GM12878 (cell line): ENCODE data around the gene ADGRE1. TPM values are rescaled to one million over a fixed set of nuclear protein-coding genes. Genes with fewer than 3 reads are reported as not detected.

Experiments used
- CBX5 ChIP-seq: sonication (generic); IDR thresholded peaks from 2 replicates; pipeline ENCODE4 v1.6.1; 2016; ENCODE audit warnings: low read depth, moderate library complexity, mild to moderate bottlenecking, inconsistent platforms
- CEBPB ChIP-seq, 2 experiments: fragments of 150-350 bp in 1 of 2; IDR thresholded peaks; 2 replicates each; pipeline ENCODE4 v1.6.1; 2012 to 2014; ENCODE audit warnings: low read depth in 2 of 2, low read length in 2 of 2, borderline replicate concordance in 1 of 2, inconsistent platforms in 1 of 2
- CTCF ChIP-seq, 3 experiments: IDR thresholded peaks in 2 of 3; conservative IDR thresholded peaks in 1 of 3; 2 replicates each; pipeline ENCODE4 v1.5.1; 2011; ENCODE audit warnings: low read depth in 3 of 3, low read length in 3 of 3, mild to moderate bottlenecking in 3 of 3, control low read depth in 2 of 3, moderate library complexity in 2 of 3, inconsistent platforms in 1 of 3, mixed read lengths in 1 of 3; ENCODE audit not compliant: control insufficient read depth in 2 of 3, insufficient read depth in 1 of 3; ENCODE audit errors: extremely low read depth in 1 of 3
- ETV6 ChIP-seq, 2 experiments: fragments of 450-650 bp in 1 of 2; IDR thresholded peaks in 1 of 2; conservative IDR thresholded peaks in 1 of 2; 2 replicates each; pipeline ENCODE4 v1.6.1; 2014; ENCODE audit warnings: antibody characterized with exemption in 1 of 2, borderline replicate concordance in 1 of 2, low read depth in 1 of 2, mild to moderate bottlenecking in 1 of 2, moderate library complexity in 1 of 2
- HCFC1 ChIP-seq: fragments of 150-350 bp; IDR thresholded peaks from 2 replicates; pipeline ENCODE4 v1.6.1; 2014; ENCODE audit warnings: low read length
- HDAC2 ChIP-seq: fragments of 200-600 bp; sonication (generic); IDR thresholded peaks from 2 replicates; pipeline ENCODE4 v1.6.1; 2017
- IKZF1 ChIP-seq: fragments of 450-650 bp; conservative IDR thresholded peaks from 2 replicates; pipeline ENCODE4 v1.6.1; 2017; ENCODE audit warnings: antibody characterized with exemption, mild to moderate bottlenecking
- IRF3 ChIP-seq: fragments of 450-650 bp; IDR thresholded peaks from 2 replicates; pipeline ENCODE4 v1.6.1; 2014; ENCODE audit warnings: mild to moderate bottlenecking
- MXI1 ChIP-seq: fragments of 150-350 bp; IDR thresholded peaks from 2 replicates; pipeline ENCODE4 v1.6.1; 2011; ENCODE audit warnings: low read depth, mild to moderate bottlenecking, inconsistent platforms, low read length, improper control_type of control experiment
- NFYA ChIP-seq: IDR thresholded peaks from 2 replicates; pipeline ENCODE4 v1.6.1; 2011; ENCODE audit warnings: low read depth, mild to moderate bottlenecking, low read length, improper control_type of control experiment, borderline replicate concordance
- NR2C1 ChIP-seq: fragments of 450-650 bp; IDR thresholded peaks from 2 replicates; pipeline ENCODE4 v1.6.1; 2017; ENCODE audit warnings: antibody characterized with exemption, mild to moderate bottlenecking, moderate library complexity
- PBX3 ChIP-seq: IDR thresholded peaks from 2 replicates; pipeline ENCODE4 v1.6.1; 2011; ENCODE audit warnings: mild to moderate bottlenecking, low read depth, low read length, moderate library complexity; ENCODE audit not compliant: insufficient replicate concordance
- POLR2AphosphoS2 ChIP-seq: IDR thresholded peaks from 2 replicates; pipeline ENCODE4 v1.6.1; 2011; ENCODE audit warnings: low read depth, mild to moderate bottlenecking, low read length, improper control_type of control experiment, moderate library complexity
- PRDM15 ChIP-seq: fragments of 450-650 bp; formaldehyde crosslinking; IDR thresholded peaks from 2 replicates; pipeline ENCODE4 v1.4.0; 2020; ENCODE audit warnings: mild to moderate bottlenecking, moderate library complexity
- RAD21 ChIP-seq: IDR thresholded peaks from 2 replicates; pipeline ENCODE4 v1.6.1; 2011; ENCODE audit warnings: mild to moderate bottlenecking, low read depth, low read length, moderate library complexity; ENCODE audit not compliant: insufficient read depth
- SIX5 ChIP-seq: IDR thresholded peaks from 2 replicates; pipeline ENCODE4 v1.6.1; 2011; ENCODE audit warnings: mild to moderate bottlenecking, low read depth, low read length, moderate library complexity; ENCODE audit not compliant: severe bottlenecking
- SMARCA5 ChIP-seq: fragments of 450-650 bp; IDR thresholded peaks from 2 replicates; pipeline ENCODE4 v1.6.1; 2017; ENCODE audit warnings: mild to moderate bottlenecking
- SP1 ChIP-seq: IDR thresholded peaks from one replicate; pipeline ENCODE4 v1.6.1; 2011; ENCODE audit warnings: low read depth, low read length
- TARDBP ChIP-seq: IDR thresholded peaks from 2 replicates; pipeline ENCODE4 v1.6.1; 2016; ENCODE audit warnings: borderline replicate concordance
- USF2 ChIP-seq: IDR thresholded peaks from 2 replicates; pipeline ENCODE4 v1.6.1; 2011; ENCODE audit warnings: low read depth, low read length, improper control_type of control experiment, borderline replicate concordance
- ZNF24 ChIP-seq: fragments of 450-650 bp; IDR thresholded peaks from 2 replicates; pipeline ENCODE4 v1.6.1; 2017; ENCODE audit warnings: antibody characterized with exemption, mild to moderate bottlenecking
- polyA plus RNA-seq, 11 experiments: library from polyadenylated mRNA; depleted of rRNA in 4 of 11; unstranded in 6 of 11; stranded (reverse) in 5 of 11; fragments of >200 nt; fragmentation: Nextera tagmentation in 4 of 11; fragmentation: Illumina TruSeq in 1 of 11; extraction: Ambion mirVana in 4 of 11; extraction: Trizol in 1 of 11; gene quantifications; 1 replicate in 1 of 11; 2 replicates in 10 of 11; pipeline versions ENCODE4 v1.2.1 to v1.2.3, GENCODE V29; 2011 to 2016; ENCODE audit warnings: inconsistent platforms in 2 of 11, missing spikeins in 2 of 11, low read depth in 1 of 11
- total RNA-seq, 4 experiments: library from RNA; depleted of rRNA in 3 of 4; stranded (reverse); fragments of >200 nt in 3 of 4; fragmentation: Illumina TruSeq in 1 of 4; extraction: Trizol in 1 of 4; gene quantifications; 2 replicates each; pipeline versions ENCODE4 v1.2.1 to v1.2.3, GENCODE V29; 2013 to 2021

ADGRE1 gene
- total and polyA plus RNA-seq, 10 of the 15 experiments (the other 5 are each of a cell fraction or from before 2014, with no cell fraction given) = 7.9 to 35.7 (median 9.9) TPM

GRCh38 chr19:6862673-6863078 lies 24.7 kb upstream of the ADGRE1 start (continued):
- peak; percentile 90; the same call in 1 of the 2 replicates for TF ChIP-seq SMARCA5
- no peak for TF ChIP-seq POLR2AphosphoS2
- TF ChIP-seq USF2 = no peak
- peak; percentile 88 for TF ChIP-seq RAD21
- TF ChIP-seq SIX5 = no peak
- no peak for TF ChIP-seq HDAC2
- no peak for TF ChIP-seq CEBPB (IDR thresholded peaks at IDR 0.05; ENCODE audit: borderline replicate concordance in 1 of 2, low read depth in 2 of 2, low read length in 2 of 2)
- TF ChIP-seq MXI1 = peak; percentile 52; the same call in 1 of the 2 replicates
- TF ChIP-seq NR2C1 = no peak
- no peak for TF ChIP-seq TARDBP
- TF ChIP-seq PBX3 = peak; percentile 44
- TF ChIP-seq CTCF (IDR thresholded peaks at IDR 0.05 in 2 of 3, conservative IDR thresholded peaks at IDR 0.05 in 1 of 3; ENCODE audit: control insufficient read depth in 2 of 3, extremely low read depth in 1 of 3, insufficient read depth in 1 of 3, low read depth in 3 of 3, low read length in 3 of 3) = peak; percentile 92 to 99 (median 99); a peak in 5 of 6 replicates
- no peak for TF ChIP-seq ZNF24
- no peak for TF ChIP-seq NFYA
- TF ChIP-seq ETV6 (conservative IDR thresholded peaks at IDR 0.05 in 1 of 2, IDR thresholded peaks at IDR 0.05 in 1 of 2; ENCODE audit: borderline replicate concordance in 1 of 2, low read depth in 1 of 2) = no peak
- no peak for TF ChIP-seq HCFC1
- 0 out of 2 replicates have a peak, but pooled peaks have one; percentile 14 for TF ChIP-seq CBX5
- peak; percentile 27; the same call in 1 of the 2 replicates for TF ChIP-seq IKZF1
- peak; percentile 42; the same call in 1 of the 2 replicates for TF ChIP-seq IRF3
- peak; percentile 28 for TF ChIP-seq SP1
- no peak for TF ChIP-seq PRDM15 (CRISPR knock-in tag)
